Prostate gland (tissue), 2 donors: Measurements from ENCODE around the gene AKIRIN2. TPM values are rescaled to one million over a fixed set of nuclear protein-coding genes. Genes with fewer than 3 reads are reported as not detected.

Experiments used
- DNase-seq: peaks from one replicate; pipeline ENCODE4 v3.0.0-alpha.2; 2019; ENCODE audit warnings: low spot score
- H3K27ac ChIP-seq, 2 donors: fragments of 200-600 bp; sonication (generic); 2 replicates each; pipeline ENCODE4 v1.5.1; 2017 to 2019
- H3K27me3 ChIP-seq: fragments of 200-600 bp; sonication (generic); replicated peaks from 2 replicates; pipeline ENCODE4 v1.5.1; 2019; ENCODE audit not compliant: insufficient read depth
- H3K36me3 ChIP-seq, 2 donors: fragments of 200-600 bp; sonication (generic); 1 replicate in 1 of 2; 2 replicates in 1 of 2; pipeline versions ENCODE4 v1.5.1 to v1.8.1; 2017 to 2019
- H3K4me1 ChIP-seq: fragments of 200-600 bp; sonication (generic); replicated peaks from 2 replicates; pipeline ENCODE4 v1.5.1; 2019
- H3K4me3 ChIP-seq, 2 donors: fragments of 200-600 bp; sonication (generic); 2 replicates each; pipeline ENCODE4 v1.5.1; 2017 to 2019
- H3K9me3 ChIP-seq: fragments of 200-600 bp; sonication (generic); 2 replicates; pipeline ENCODE4 v1.5.1; 2017
- CTCF ChIP-seq, 4 experiments: fragments of 200-600 bp in 2 of 4; fragments of 450-650 bp in 2 of 4; sonication (generic) in 2 of 4; IDR thresholded peaks; 1 replicate in 3 of 4; 2 replicates in 1 of 4; pipeline ENCODE4 v1.5.1; 2016 to 2019; ENCODE audit warnings: antibody characterized with exemption in 4 of 4, mild to moderate bottlenecking in 2 of 4, moderate library complexity in 2 of 4
- POLR2A ChIP-seq: fragments of 450-650 bp; IDR thresholded peaks from one replicate; pipeline ENCODE4 v1.6.1; 2016; ENCODE audit warnings: antibody characterized with exemption, mild to moderate bottlenecking
- POLR2AphosphoS5 ChIP-seq: sonication (generic); formaldehyde crosslinking; IDR thresholded peaks from one replicate; pipeline ENCODE4 v1.6.1; 2017; ENCODE audit warnings: antibody characterized with exemption
- WGBS: methylation state at CpG from one replicate; pipeline ENCODE4 v1.1.5; 2018; 5-methylcytosine and 5-hydroxymethylcytosine counted together
- intact Hi-C: fragments of 100-400 bp; cut with DNase I; formaldehyde crosslinking; loops from one replicate; pipeline ENCODE4 v1.14.2; 2022
- total RNA-seq, 2 donors: library from RNA; depleted of rRNA; stranded (reverse); fragments of >200 nt; gene quantifications; one replicate each; pipeline ENCODE4 v1.1.0, GENCODE V29; 2016

AKIRIN2 gene
- total RNA-seq: 10 to 100 TPM; 28.4 to 44.1 TPM

- no peaks in the 10 kb centered on the region for H3K27me3 ChIP-seq
- intact Hi-C loops: loop anchor here (5.0 to 10.0 kb wide), 2 partner anchors 110 to 547 kb away; partner anchors contain the start of genes ORC3 and ZNF292
- no peaks in the 10 kb centered on the region for H3K4me1 ChIP-seq
- no peaks in the 10 kb centered on the region for H3K36me3 ChIP-seq
- DNase-seq: peak; percentile 97
- H3K27ac ChIP-seq: peak within 1 kb of the TSS; percentile 95
- under 1% methylated on average over 84 of the region's 88 CpGs for WGBS
- H3K4me3 ChIP-seq: peak within 1 kb of the TSS; percentile 95 to 99
- no peaks in the 10 kb centered on the region for H3K9me3 ChIP-seq
- peak in 1 of 4 experiments; percentile 11 for TF ChIP-seq CTCF (IDR thresholded peaks at IDR 0.05)
- TF ChIP-seq POLR2AphosphoS5: peak; percentile 99
- TF ChIP-seq POLR2A: peak; percentile 98
Observed at GRCh38 chr6:87701676-87702588, at the start of gene AKIRIN2. TSS of gene AKIRIN2 (minus strand) at chr6:87702233. CDS start at chr6:87701684, 549 bp downstream.

GRCh38 chr6:87747646-87748045, 45.6 kb upstream of the AKIRIN2 start:
- H3K9me3 ChIP-seq: no peaks in the 10 kb centered on the region
- no peaks in the 10 kb centered on the region for H3K27me3 ChIP-seq
- no peaks in the 10 kb centered on the region for H3K36me3 ChIP-seq
- no peak overlapping the region for H3K4me3 ChIP-seq
- no peak overlapping the region for H3K27ac ChIP-seq
- intact Hi-C loops: no loop called here
- H3K4me1 ChIP-seq: no peaks in the 10 kb centered on the region
- TF ChIP-seq POLR2AphosphoS5 (no peak), CTCF (IDR thresholded peaks at IDR 0.05) (no peak), POLR2A (no peak)
- DNase-seq: no peak
- whole genome bisulfite sequencing: 50% methylated on average over 1 of the region's 1 CpG

- Histone ChIP-seq H3K27me3 (no peaks in the 10 kb centered on the region), H3K4me1 (no peaks in the 10 kb centered on the region), H3K27ac (no peak overlapping the region), H3K4me3 (no peak overlapping the region), H3K36me3 (no peaks in the 10 kb centered on the region), H3K9me3 (no peaks in the 10 kb centered on the region)
- intact Hi-C loops: no loop called here
- WGBS: 48% methylated on average over 2 of the region's 2 CpGs
- no peak for DNase-seq
- TF ChIP-seq CTCF (IDR thresholded peaks at IDR 0.05): no peak
- TF ChIP-seq POLR2AphosphoS5: no peak
- no peak for TF ChIP-seq POLR2A
Observed at GRCh38 chr6:87745966-87746721, 44.1 kb upstream of the AKIRIN2 start.

- no peaks in the 10 kb centered on the region for H3K27me3 ChIP-seq
- H3K36me3 ChIP-seq: no peaks in the 10 kb centered on the region
- H3K9me3 ChIP-seq: no peaks in the 10 kb centered on the region
- 45% methylated on average over 2 of the region's 2 CpGs for WGBS
- H3K4me3 ChIP-seq: no peak overlapping the region
- intact Hi-C loops: no loop called here
- no peak for DNase-seq
- no peaks in the 10 kb centered on the region for H3K4me1 ChIP-seq
- H3K27ac ChIP-seq: no peak overlapping the region
- no peak for TF ChIP-seq POLR2A
- no peak for TF ChIP-seq POLR2AphosphoS5
- no peak for TF ChIP-seq CTCF (IDR thresholded peaks at IDR 0.05)
Observed at GRCh38 chr6:87743454-87743853, 41.4 kb upstream of the AKIRIN2 start.
